ENCODE measurements around the gene KCNH2. TPM values are rescaled to one million over a fixed set of nuclear protein-coding genes. Genes with fewer than 3 reads are reported as not detected.

KCNH2 gene
- total and polyA plus RNA-seq, 5 experiments from 2014 or later, result 0.45 to 2.5 (median 1.5) TPM

DNA sequence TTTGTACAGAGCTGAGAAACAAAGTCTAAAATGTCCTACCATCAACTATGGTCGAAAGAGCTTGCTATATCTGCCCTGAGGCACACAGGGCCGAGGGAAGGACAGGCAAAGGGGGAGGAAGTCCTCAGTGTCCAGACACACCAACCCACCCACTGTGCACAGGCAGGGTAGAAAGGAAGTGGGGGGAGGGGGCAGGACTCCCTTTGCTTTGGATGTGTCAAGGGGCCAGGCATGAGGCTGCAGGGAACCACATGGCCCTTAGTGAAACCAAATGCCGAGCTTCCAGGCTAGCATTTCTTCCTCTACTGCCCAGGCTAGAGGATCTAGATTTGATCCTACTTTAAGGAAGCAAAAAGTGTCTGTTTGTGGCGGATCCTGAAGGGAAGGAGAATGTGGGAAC lies 28.6 kb downstream of the KCNH2 start:
- Mint-ChIP-seq H3K4me1 (peaks cover 0 to 5% (median 1%) of the 10 kb centered on the region in 4 donors), H3K27me3 (peaks cover 0 to 18% (median 3%) of the 10 kb centered on the region in 5 donors), H3K27ac (peak overlapping the region in 1 of 10 donors; percentile 10), H3K9me3 (no peaks in the 10 kb centered on the region), H3K36me3 (peaks cover 0 to 13% (median 2%) of the 10 kb centered on the region in 3 donors), H3K4me3 (no peak overlapping the region)
- ATAC-seq (no peak), DNase-seq (peak in 1 of 10 donors; percentile 49)
- POLR2A ChIA-PET, result no interaction called here

DNA sequence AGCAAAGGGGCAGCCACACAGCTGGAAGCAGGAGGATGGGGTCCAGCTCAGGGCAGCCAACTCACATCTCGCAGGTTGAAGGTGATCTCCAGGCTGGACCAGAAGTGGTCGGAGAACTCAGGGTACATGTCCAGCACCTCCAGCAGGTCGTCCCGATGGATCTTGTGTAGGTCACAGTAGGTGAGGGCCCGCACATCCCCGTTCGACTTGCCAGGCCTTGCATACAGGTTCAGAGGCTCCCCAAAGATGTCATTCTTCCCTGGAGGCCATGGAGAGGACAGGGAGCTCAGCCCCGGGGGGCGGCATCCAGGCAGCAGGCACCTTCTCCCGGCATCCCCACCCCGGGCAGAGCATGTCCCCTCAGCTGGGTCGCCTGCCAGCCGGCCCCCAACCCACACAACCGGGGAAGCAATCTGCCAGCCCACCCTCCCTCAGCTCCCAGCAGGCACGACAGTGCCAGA lies 29.3 kb downstream of the KCNH2 start:
- Mint-ChIP-seq H3K4me3 (no peak overlapping the region), H3K27me3 (peaks cover 0 to 16% (median 3%) of the 10 kb centered on the region in 5 donors), H3K36me3 (peaks cover 0 to 11% (median 2%) of the 10 kb centered on the region in 3 donors), H3K4me1 (peaks cover 0 to 7% (median 1%) of the 10 kb centered on the region in 4 donors), H3K27ac (no peak overlapping the region), H3K9me3 (no peaks in the 10 kb centered on the region)
- POLR2A ChIA-PET, result no interaction called here
- DNase-seq (peak in 1 of 10 donors; percentile 45), ATAC-seq (no peak)

DNA sequence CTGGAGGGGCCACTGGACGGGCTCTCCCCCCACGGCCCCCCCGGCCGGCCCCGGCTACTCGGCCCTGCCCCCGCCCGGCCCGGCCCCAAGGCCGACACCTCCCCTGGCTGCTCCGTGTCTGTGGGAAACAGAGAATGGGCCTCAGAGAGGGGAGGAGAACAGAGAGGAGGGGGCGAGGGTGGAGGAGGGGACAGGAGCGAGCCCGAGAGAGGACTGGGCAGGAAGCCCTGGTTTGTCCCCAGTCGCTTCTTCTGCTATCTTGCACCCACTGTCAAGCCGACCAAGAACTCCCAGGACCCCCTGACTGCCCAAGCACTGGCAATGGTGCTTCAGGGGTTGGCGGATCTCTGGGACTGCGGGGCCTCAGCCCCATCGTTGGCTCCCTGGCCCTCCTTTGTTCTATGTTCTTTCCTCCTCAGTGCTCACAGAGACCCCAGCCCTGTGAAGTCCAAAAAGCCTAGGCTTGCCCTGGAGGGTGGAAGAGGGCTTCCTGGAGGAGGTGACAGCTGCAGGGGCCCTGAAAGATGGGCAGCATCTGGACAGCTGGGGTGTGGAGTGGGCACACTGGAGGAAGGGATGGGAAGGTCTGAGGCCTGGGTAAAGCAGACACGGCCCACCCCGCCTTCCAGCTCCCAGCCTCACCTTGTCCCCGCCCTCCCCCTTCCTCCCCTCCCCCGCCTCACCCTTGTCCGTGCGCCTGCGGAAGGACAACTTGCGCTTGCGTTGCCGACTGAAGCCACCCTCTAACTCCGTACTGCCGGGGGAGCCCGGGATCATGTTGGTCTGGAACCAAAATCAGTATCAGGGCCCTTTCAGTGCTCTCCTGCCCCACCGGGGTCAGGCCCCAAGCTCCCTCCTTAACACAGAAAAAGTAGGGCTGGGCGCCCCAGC lies 30.1 kb downstream of the KCNH2 start:
- peaks cover 0 to 9% (median 2%) of the 10 kb centered on the region in 3 donors for H3K36me3 Mint-ChIP-seq
- no peaks in the 10 kb centered on the region for H3K9me3 Mint-ChIP-seq
- no peak for ATAC-seq
- peak in 1 of 10 donors; percentile 34 for DNase-seq
- H3K4me1 Mint-ChIP-seq, result peaks cover 4 to 13% (median 6%) of the 10 kb centered on the region in 4 donors
- H3K4me3 Mint-ChIP-seq, result no peak overlapping the region
- no peak overlapping the region for H3K27ac Mint-ChIP-seq
- POLR2A ChIA-PET, result interaction anchor here (1.2 kb wide), 1 partner anchor 10 kb away, joined by 3 read pairs; no protein-coding TSS in a partner anchor
- peaks cover 0 to 16% (median 3%) of the 10 kb centered on the region in 5 donors for H3K27me3 Mint-ChIP-seq

DNA sequence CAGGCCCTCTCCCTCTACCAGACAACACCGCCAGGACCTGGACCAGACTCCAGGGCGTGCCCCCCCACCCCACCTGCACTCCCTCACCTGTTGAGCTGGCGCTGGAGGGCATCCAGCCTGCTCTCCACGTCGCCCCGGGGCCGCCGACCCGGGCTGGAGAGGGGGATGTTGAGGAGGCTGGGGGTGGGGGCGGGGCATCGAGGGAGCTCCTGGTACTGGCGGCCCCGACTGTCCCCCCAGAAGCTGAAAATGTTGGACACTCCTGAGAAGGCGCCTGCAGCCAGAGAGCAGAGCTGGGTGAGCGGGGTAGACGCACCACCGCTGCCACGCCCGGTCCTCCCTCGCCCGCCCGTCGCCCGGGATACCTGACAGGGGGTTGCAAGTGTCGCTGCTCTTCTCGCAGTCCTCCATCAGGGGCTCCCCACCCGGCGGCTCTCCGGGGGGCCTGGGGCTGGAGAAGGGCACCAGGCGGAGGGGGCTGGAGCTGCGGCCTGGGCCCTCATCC lies 30.8 kb downstream of the KCNH2 start:
- Mint-ChIP-seq H3K36me3 (peaks cover 0 to 9% (median 2%) of the 10 kb centered on the region in 3 donors), H3K27me3 (peaks cover 0 to 16% (median 3%) of the 10 kb centered on the region in 5 donors), H3K4me3 (no peak overlapping the region), H3K9me3 (no peaks in the 10 kb centered on the region), H3K4me1 (peaks cover 8 to 20% (median 13%) of the 10 kb centered on the region in 4 donors), H3K27ac (no peak overlapping the region)
- DNase-seq, result peak in 1 of 10 donors; percentile 23
- ATAC-seq, result no peak
- POLR2A ChIA-PET, result interaction anchor here (1.2 kb wide), 1 partner anchor 9 kb away, joined by 3 read pairs; no protein-coding TSS in a partner anchor

DNA sequence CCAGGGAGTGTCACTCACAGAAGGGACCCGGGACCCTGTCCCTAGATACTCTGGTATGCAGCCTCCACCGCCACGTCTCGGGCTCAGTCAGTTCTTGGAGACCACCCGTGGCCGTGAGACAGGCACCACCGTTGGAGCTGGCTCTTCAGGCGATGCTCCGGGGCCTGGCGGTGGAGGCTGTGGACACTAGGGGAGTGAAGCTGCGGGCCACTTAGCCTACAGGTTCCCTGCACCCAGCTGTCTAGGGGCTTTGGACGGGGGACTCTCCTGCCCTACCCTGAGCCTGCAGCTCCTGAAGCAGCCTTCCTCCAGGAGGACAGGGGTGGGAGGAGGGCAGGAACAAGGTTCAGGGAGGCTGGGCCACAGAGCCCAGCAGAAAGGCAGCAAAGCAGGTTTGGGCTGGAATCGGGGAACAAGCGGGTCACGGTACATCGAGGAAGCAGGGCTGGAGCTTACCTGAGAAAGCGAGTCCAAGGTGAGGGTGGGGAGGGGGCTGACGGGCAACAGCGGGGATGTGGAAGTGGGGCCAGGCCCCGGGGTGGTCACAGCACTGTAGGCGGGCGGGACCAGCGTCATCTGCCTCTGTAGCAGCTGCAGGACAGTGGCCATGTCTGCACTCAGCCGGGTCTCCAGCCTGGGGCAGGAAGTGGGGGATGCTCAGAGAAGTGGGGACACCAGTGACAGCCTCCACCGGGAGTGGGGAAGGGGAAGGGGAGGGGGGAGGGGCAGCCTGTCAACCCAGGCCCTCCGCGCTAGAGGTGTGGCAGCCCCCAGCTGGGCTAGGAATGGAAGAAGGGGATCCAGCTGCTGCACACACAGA lies 31.5 kb downstream of the KCNH2 start:
- Mint-ChIP-seq H3K27me3 (peaks cover 0 to 16% (median 3%) of the 10 kb centered on the region in 5 donors), H3K4me1 (peaks cover 10 to 26% (median 19%) of the 10 kb centered on the region in 4 donors), H3K27ac (no peak overlapping the region), H3K9me3 (no peaks in the 10 kb centered on the region), H3K36me3 (peaks cover 0 to 9% (median 2%) of the 10 kb centered on the region in 3 donors), H3K4me3 (no peak overlapping the region)
- POLR2A ChIA-PET, result interaction anchor here (0.5 to 1.2 kb wide), 2 partner anchors 8 to 1069 kb away, joined by 3 to 4 read pairs; no protein-coding TSS in a partner anchor
- DNase-seq (peak in 1 of 10 donors; percentile 60), ATAC-seq (no peak)

DNA sequence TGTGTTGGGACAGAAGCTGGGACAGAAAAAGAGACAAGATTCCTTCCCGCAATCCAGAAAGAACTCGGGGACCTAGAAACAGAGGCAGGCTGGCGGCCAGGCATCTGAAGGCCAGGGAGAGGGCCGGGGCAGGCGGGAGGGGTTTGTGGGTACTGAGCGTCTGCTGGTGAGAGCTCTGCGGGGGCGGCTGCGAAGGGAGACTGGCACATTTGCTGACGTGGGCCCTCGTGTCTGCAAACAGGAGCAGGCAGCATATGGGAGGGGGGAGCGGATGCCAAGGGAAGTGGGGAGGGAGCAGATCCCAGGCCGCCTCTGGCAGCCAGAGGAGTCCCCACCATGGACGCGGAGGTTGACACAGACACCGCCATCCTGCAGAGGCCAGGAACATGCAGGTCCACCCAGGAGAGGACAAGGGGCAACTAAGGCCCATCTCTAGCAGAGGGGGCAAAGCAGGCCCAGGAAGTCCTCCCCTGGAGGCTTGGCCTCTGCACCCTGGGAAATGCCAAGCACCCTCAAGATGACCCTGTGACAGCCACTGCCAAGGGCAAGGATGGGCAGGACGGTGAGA lies 32.2 kb downstream of the KCNH2 start:
- POLR2A ChIA-PET, result no interaction called here
- Mint-ChIP-seq H3K27me3 (peaks cover 0 to 16% (median 3%) of the 10 kb centered on the region in 5 donors), H3K4me3 (peak overlapping the region in 1 of 10 donors; percentile 59), H3K27ac (no peak overlapping the region), H3K9me3 (no peaks in the 10 kb centered on the region), H3K36me3 (peaks cover 0 to 3% (median 0%) of the 10 kb centered on the region in 3 donors), H3K4me1 (peaks cover 14 to 33% (median 24%) of the 10 kb centered on the region in 4 donors)
- ATAC-seq (no peak), DNase-seq (peak in 1 of 10 donors; percentile 54)

DNA sequence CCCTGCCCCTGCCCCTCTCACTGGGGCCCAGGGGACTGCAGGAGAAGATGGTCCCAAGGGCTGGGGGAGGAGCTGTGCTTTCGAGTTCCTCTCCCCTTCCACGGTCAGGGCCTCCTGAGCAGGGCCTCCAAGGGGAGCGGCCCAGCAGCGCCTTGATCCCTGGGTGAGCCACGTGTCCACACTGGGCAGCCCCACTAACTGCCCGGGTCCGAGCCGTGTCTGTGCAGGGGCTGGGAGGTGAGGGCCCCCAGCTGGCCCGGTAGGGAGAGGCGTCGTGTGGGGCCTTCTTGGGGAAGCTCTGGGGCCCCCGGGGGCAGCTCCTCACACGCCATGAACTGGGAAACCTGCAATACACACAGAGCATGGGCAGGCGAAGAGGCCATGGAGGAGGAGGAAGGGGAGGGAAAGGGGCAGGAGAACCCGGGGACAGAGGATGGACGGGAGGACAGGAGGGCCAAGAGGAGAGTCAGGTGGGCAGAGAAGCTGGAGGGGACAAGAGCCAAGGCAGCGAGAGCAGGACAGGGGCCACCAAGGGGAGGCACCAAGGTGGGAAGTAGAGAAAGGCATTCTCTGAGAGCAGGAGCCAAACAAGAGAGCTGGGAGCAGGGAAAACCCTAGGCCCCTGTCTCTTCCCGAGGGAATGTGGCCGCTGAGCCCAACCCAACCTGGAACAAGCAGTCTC lies 32.8 kb downstream of the KCNH2 start:
- no peak overlapping the region for H3K27ac Mint-ChIP-seq

DNA sequence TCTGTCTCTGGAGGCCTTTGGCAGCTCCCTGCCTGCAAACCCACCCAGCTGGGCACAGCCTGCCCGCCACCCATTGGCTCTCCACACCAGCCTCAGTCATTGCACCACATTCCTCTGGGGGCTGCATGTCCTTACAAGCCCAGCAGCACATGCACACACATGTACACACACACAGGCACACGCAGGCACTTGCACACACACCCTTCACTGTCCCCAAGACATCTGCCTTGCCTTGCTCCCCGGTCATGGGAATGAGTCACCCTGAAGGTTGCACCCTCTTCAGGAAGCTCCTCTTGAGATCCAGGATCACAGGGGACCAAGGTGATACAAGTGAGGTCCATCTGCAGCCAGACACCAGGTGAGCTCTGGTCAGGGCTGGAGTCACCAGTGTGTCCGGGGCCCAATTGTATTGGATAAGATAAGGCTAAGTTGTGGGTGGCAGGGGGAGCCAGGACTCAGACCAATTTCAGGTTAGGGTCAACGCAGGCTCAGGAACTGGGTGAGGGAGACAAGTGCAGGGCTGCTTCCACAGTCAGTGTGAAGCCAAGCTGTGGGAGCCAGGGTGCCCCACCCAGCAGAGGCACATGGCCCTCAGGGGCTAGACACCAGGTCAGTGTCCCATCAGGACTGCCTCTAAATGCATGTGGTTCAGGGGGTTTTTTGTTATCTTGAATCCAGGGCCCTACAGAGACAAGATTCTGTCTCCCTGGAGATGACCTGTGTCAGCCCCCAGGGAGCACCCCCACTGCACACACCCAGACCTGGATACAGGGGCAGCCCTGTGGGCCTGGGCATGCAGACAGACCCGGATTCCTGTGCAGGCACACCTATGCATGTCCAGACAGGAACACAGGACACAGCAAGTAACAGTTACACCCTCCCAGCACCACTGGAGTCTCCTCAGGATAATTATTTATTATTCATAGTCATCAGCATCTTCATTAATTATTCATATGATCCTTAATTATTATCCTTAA lies 33.8 kb downstream of the KCNH2 start:
- H3K9me3 Mint-ChIP-seq, result no peaks in the 10 kb centered on the region
- peak overlapping the region in 2 of 10 donors; percentile 43 to 47 for H3K27ac Mint-ChIP-seq
- POLR2A ChIA-PET, result no interaction called here
- H3K27me3 Mint-ChIP-seq, result peaks cover 0 to 14% (median 3%) of the 10 kb centered on the region in 5 donors
- H3K4me3 Mint-ChIP-seq, result no peak overlapping the region
- H3K36me3 Mint-ChIP-seq, result no peaks in the 10 kb centered on the region
- DNase-seq (peak in 1 of 10 donors; percentile 54), ATAC-seq (no peak)
- peaks cover 12 to 34% (median 27%) of the 10 kb centered on the region in 4 donors for H3K4me1 Mint-ChIP-seq

More for the DNA sequence above, 32.8 kb downstream of the KCNH2 start:
- POLR2A ChIA-PET, result no interaction called here
- Mint-ChIP-seq H3K27me3 (peaks cover 0 to 16% (median 3%) of the 10 kb centered on the region in 5 donors), H3K9me3 (no peaks in the 10 kb centered on the region), H3K4me3 (peak overlapping the region in 1 of 10 donors; percentile 59), H3K4me1 (peaks cover 14 to 33% (median 25%) of the 10 kb centered on the region in 4 donors), H3K36me3 (no peaks in the 10 kb centered on the region)
- ATAC-seq (no peak), DNase-seq (peak in 1 of 10 donors; percentile 35)

DNA sequence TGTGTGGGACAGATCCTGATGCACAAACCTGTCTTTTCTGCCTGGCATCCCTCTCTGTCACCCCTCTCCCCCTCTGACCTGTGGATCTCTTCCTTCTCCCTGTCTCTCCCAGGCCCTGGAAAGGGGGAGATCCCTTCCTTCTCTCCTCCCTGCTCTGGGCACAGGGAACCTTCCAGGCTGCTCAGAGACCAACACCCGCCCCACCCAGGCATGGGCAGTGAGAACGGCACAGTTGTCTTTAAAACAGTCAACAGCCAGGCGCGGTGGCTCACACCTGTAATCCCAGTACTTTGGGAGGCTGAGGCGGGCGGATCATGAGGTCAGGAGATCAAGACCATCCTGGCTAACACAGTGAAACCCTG lies 34.7 kb downstream of the KCNH2 start:
- H3K27ac Mint-ChIP-seq, result peak overlapping the region in 2 of 10 donors; percentile 36 to 65
- no peaks in the 10 kb centered on the region for H3K36me3 Mint-ChIP-seq
- no peaks in the 10 kb centered on the region for H3K9me3 Mint-ChIP-seq
- H3K4me3 Mint-ChIP-seq, result peak overlapping the region in 1 of 10 donors; percentile 59
- peaks cover 15 to 40% (median 34%) of the 10 kb centered on the region in 4 donors for H3K4me1 Mint-ChIP-seq
- POLR2A ChIA-PET, result no interaction called here
- ATAC-seq (no peak), DNase-seq (peak in 1 of 10 donors; percentile 46)
- H3K27me3 Mint-ChIP-seq, result peaks cover 0 to 13% (median 3%) of the 10 kb centered on the region in 5 donors

DNA sequence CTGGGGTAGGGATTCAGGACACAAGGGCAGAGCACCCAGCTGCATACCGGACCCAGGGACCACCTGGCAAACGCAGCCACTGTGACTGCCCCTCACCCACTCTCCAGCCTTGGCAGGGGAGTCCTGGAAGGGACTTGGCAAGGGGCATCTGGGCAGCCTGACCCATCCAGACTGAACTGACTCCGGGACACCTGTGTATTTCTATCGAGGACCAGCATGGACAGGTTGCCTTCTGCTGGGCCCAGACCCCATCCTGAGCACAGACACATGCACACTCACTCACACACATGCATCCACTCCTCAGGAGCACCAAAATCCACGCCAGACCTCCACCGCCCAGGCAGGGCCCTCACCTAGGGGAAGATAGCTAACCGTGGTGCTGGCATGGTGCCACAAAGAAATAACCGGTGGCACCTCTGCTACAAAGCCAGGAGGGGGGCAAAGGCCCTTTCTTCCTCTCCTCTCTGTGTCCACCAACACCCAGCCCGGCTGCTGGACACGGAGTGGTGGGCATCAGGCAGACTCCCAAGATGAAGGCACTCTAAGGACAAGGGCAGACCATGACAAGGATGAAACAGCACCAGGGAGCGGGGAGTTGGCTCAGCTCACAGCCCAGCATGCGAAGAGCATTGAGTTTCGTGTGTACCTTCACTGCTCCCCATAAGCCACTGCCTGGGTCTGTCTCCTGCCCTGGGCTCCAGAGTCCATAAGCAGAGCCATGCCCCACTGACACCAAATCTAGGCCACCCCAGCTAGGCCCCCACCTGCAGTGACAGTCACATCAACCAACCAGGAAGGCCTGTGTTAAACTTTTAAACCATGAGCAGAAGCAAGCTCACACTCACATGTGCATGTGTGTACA lies 35.3 kb downstream of the KCNH2 start:
- H3K4me3 Mint-ChIP-seq, result peak overlapping the region in 5 of 10 donors; percentile 48 to 60 (median 55)
- POLR2A ChIA-PET, result no interaction called here
- peak overlapping the region in 2 of 10 donors; percentile 47 to 86 for H3K27ac Mint-ChIP-seq
- DNase-seq, result peak in 2 of 10 donors; percentile 18 to 37
- H3K36me3 Mint-ChIP-seq, result no peaks in the 10 kb centered on the region
- H3K27me3 Mint-ChIP-seq, result peaks cover 0 to 8% (median under 1%) of the 10 kb centered on the region in 5 donors
- no peak for ATAC-seq
- peaks cover 21 to 47% (median 41%) of the 10 kb centered on the region in 4 donors for H3K4me1 Mint-ChIP-seq
- no peaks in the 10 kb centered on the region for H3K9me3 Mint-ChIP-seq

Data from naive thymus-derived CD8-positive, alpha-beta T cell (primary cell).